GM18519 (cell line): ENCODE data around the gene TBC1D32.
"Not testable (repeated sequence)": the region's sequence is repeated elsewhere in the genome, so short reads cannot be mapped to it uniquely, and the experiment has no call there.

Experiments used
- ATAC-seq: cut with Tn5 transposase; IDR thresholded peaks from one replicate; pipeline ENCODE4 v1.9.1; 2021; ENCODE audit warnings: mild to moderate bottlenecking, moderate library complexity; ENCODE audit not compliant: unreplicated experiment, low FRiP score

Gene TBC1D32

GRCh38 chr6:121334299-121335086 is at the start of gene TBC1D32:
Gene TBC1D32 (minus strand): TSS chr6:121334480. CDS start chr6:121334430, 50 bp downstream.
- peak; percentile 89 for ATAC-seq

- ATAC-seq: no peak
Observed at GRCh38 chr6:121383478-121383877, 49.2 kb upstream of the TBC1D32 start.

GRCh38 chr6:121382467-121383121 is 48.3 kb upstream of the TBC1D32 start:
- ATAC-seq: no peak

DNA sequence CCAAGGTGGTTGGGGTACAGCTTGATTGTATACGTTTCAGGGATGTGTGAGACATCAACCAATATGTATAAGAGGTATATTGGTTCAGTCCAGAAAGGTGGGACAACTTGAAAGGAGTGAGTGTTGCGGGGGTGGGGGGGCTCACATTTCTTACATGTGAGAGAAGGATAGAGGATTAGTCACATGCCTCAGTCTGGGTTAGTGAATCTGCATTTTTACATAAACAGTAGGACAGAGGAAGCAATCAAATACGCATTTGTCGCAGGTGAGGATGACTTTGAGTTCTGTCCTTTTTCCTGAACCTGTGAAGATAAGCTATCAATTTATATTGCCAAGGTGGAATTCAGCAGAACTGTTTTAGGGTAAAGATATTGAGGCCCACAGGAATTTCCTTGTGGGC is 42.1 kb upstream of the TBC1D32 start:
- no peak for ATAC-seq

DNA sequence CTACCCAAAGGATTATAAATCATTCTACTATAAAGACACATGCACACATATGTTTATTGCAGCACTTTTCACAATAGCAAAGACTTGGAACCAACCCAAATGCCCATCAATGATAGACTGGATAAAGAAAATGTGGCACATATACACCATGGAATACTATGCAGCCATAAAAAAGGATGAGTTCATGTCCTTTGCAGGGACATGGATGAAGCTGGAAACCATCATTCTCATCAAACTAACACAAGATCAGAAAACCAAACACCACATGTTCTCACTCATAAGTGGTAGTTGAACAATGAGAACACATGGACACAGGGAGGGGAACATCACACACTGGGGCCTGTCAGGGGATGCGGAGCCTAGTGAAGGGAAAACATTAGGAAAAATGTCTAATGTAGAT is 39.9 kb upstream of the TBC1D32 start:
- not testable (repeated sequence) for ATAC-seq

DNA sequence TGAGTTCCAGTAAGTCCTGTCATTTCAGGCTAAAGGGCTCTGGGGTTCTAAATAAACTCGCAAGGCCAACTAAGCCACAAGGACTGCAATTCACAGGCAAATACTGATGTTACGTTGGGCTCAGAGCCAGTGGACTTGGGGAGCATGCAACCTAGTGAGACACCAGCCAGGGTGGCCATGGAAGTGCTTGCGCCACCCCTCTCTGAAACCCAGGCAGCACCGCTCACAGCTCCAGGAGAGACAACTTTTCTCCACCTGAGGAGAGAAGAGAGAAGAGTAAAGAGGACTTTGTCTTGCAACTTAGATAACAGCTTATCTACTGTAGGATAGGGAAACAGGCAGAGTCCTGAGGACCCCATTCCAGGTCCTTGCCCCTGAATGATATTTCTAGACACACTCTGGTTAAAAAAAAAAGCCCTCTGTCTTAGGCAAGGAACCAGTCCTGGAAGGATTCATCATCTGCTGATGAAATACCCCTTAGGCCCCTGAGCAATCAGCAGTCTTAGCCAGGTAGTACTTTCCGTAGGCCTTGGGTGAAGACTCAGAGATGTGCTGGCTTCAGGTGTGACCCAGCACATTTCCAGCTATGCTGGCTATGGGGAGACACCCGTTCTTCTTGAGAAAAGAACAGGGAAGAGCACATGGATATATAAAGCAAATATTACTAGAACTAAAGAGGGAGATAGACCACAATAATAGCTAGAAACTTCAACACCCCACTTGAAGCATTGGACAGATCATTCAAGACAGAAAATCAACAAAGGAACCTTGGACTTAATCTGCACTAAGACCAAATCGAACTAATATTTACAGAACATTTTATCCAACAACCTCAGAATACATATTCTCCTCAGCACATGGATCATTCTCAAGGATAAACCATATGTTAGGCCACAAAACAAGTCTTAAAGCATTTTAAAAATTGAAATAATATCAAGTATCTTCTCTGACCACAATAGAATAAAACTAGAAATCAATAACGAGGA is 31.5 kb upstream of the TBC1D32 start:
- no peak for ATAC-seq

- ATAC-seq: no peak
Observed at GRCh38 chr6:121356575-121356974, 22.3 kb upstream of the TBC1D32 start.

DNA sequence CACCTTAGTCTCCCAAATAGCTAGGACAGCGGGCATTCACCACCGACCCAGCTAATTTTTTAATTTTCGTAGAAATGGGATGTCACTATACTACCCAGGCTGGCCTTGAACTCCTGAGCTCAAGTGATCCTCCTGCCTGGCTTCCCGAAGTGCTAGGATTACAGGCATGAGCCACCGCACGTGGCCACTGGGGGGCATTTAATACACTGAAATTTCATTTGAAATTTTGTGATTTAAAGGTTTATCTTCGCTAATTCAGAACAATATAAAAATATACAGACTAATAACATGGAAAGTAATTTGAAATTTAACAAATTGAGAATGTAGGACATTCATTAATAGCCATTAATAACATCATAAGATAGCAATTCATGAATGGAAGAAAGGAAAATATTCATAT is 20.5 kb upstream of the TBC1D32 start:
- ATAC-seq: no peak

DNA sequence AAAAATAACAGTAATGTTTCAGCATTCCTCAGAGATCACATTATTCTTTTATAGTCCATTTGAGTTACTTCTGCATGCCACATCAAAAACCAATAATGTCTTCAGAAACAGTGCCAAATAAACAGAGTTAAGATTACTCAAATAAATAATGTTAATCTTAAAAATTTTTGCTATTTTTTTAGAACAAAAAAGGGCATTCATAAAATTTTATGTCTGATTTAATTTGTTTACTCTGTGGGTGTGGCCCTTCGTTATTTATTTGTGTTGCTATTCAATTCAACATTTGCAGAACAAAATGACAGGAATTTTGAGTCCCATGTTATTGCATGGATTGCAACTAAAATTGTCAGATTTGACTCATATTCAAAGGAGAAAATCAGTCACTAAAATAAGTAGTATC is 18.7 kb upstream of the TBC1D32 start:
- no peak for ATAC-seq

GRCh38 chr6:121351916-121352315 is 17.6 kb upstream of the TBC1D32 start:
- ATAC-seq: no peak

- no peak for ATAC-seq
Observed at GRCh38 chr6:121349596-121349995, 15.3 kb upstream of the TBC1D32 start.

DNA sequence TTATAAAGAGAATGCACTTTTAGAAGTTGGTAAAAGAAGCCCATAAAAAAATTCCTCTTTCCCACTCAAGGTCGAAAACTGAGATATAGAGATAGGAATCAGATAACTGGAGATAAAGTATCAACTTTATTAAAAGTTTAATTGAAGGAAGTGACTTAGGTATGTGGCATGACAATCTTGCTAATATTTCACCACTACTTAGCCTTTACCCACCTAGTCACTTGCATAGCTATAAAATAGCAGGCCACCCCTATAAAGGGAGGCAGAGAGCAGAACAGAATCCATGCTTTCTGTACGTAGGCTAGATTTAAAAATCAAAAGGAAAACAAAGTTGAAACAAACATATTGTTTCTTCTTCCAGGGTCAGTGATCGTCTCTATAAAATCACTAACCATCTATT is 13.2 kb upstream of the TBC1D32 start:
- ATAC-seq: no peak

DNA sequence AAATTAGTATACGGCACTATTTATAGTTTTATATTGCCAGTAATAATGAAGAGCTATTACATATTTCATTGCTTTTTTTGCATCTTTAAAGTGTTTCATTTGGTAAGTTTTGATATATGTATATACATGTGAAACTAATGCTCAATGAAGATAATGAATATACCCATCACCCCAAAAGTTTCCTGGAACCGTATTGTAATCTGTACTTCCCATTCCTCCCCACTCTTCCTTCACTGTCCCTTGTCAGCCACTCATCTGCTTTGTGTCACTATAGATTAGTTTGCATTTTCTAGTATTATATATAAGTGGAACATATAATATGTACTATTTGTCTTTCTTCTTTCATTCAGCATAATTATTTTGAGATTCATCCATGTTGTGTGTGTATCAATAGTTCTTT is 10.3 kb upstream of the TBC1D32 start:
- no peak for ATAC-seq

DNA sequence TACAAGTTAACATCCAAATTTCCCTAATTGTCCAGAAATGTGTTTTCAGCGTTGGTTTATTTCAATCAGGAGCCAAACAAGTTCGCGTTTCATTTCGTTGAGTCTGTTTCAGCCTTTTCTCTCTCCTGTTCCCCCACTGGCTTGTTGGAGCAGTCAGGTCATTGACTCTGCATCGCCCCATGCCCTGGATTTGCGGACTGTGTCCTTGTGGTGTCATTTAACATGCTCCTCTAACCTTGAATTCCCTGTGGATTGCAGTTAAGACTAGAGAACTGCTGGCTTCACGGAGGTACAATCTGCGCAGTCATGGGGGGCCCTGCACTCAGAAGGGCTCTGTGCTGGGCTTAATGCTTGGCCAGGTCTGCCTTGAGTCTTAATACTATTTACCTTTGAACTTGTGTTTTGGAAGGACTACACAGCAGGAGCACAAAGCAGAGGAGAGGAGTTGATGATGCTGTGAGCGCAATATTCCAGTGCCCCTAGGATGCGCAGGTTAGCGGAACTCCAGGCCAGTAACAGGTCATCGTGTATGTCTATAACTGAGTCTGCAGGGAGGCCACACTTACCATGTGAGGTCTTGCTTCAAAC is 5.5 kb upstream of the TBC1D32 start:
- ATAC-seq: no peak

GRCh38 chr6:121338956-121339355 is 4.7 kb upstream of the TBC1D32 start:
- ATAC-seq: no peak

DNA sequence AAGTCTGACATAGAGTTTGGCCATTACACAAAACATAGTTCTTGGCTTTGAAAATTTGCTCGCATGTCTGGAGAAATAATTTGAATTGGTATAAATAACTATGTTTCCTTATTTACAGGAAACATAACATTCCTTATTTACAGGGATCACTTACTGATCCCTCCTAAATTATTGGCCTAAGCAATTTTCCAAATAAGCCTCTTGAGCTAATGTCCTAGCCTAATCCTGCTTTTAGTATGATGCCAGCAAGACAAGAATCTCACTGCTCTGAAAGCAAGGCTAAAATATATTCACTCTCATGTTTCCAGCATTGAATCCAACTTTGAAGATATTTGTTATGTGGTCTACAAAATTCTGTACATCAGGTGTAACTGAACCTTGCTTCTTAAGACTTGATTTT is 4.1 kb upstream of the TBC1D32 start:
- ATAC-seq: no peak

- no peak for ATAC-seq
Observed at GRCh38 chr6:121335087-121336008, 1.1 kb upstream of the TBC1D32 start.

DNA sequence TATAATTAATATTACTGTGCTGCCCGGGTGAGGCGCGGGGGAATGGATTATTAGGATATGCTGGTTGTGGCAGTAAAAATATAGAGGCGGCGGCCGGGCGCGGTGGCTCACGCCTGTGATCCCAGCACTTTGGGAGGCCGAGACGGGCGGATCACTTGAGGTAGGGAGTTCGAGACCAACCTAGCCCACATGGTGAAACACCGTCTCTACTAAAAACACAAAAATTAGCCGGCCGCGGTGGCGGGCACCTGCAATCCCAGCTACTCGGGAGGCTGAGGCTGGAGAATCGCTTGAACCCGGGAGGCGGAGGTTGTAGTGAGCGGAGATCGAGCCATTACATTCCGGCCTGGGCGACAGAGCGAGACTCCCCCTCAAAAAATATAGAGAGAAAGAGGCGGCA is 586 bp downstream of the TBC1D32 start:
- not testable (repeated sequence) for ATAC-seq

GRCh38 chr6:121333196-121333595 is 1.1 kb downstream of the TBC1D32 start:
- no peak for ATAC-seq
